ENCODE measurements around the gene DNAJC7. TPM values are rescaled to one million over a fixed set of nuclear protein-coding genes. Genes with fewer than 3 reads are reported as not detected.
A peak's percentile ranks its signal among the peaks of the same experiment; 100 is the strongest.

Gene DNAJC7
- total RNA-seq, 3 donors from 2014 or later = 80.6 to 108 (median 86.7) TPM

GRCh38 chr17:41974031-41974430 is 43.2 kb downstream of the DNAJC7 start:
- no peak for TF ChIP-seq CTCF (IDR thresholded peaks at IDR 0.05)
- Histone ChIP-seq H3K4me3 (no peak overlapping the region), H3K36me3 (ENCODE audit: low read depth) (no peaks in the 10 kb centered on the region), H3K4me1 (ENCODE audit: low read depth) (peaks cover 5% of the 10 kb centered on the region), H3K9me3 (no peaks in the 10 kb centered on the region)
- DNase-seq = peak in 1 of 3 donors; percentile 40
- intact Hi-C loops (cut with DNase I, micrococcal nuclease) = no loop called here
- ATAC-seq = no peak

- no peak overlapping the region for H3K4me3 ChIP-seq
- intact Hi-C loops (cut with DNase I, micrococcal nuclease) = no loop called here
- no peak for TF ChIP-seq CTCF (IDR thresholded peaks at IDR 0.05)
- peak in 1 of 3 donors; percentile 46 for DNase-seq
- ATAC-seq = no peak
- peaks cover 5% of the 10 kb centered on the region for H3K4me1 ChIP-seq (ENCODE audit: low read depth)
- H3K9me3 ChIP-seq = no peaks in the 10 kb centered on the region
- H3K36me3 ChIP-seq (ENCODE audit: low read depth) = no peaks in the 10 kb centered on the region
Observed at GRCh38 chr17:41973408-41973811, 43.8 kb downstream of the DNAJC7 start.

GRCh38 chr17:41972571-41973407 is 44.5 kb downstream of the DNAJC7 start:
- intact Hi-C loops (cut with DNase I, micrococcal nuclease) = no loop called here
- no peaks in the 10 kb centered on the region for H3K36me3 ChIP-seq (ENCODE audit: low read depth)
- ATAC-seq (peak; percentile 51), DNase-seq (peak in 1 of 3 donors; percentile 57)
- H3K9me3 ChIP-seq = no peaks in the 10 kb centered on the region
- no peak overlapping the region for H3K4me3 ChIP-seq
- no peak for TF ChIP-seq CTCF (IDR thresholded peaks at IDR 0.05)
- peaks cover 5% of the 10 kb centered on the region for H3K4me1 ChIP-seq (ENCODE audit: low read depth)

GRCh38 chr17:41971721-41972523 is 45.3 kb downstream of the DNAJC7 start:
- Histone ChIP-seq H3K4me3 (no peak overlapping the region), H3K4me1 (ENCODE audit: low read depth) (peaks cover 10% of the 10 kb centered on the region), H3K9me3 (no peaks in the 10 kb centered on the region), H3K36me3 (ENCODE audit: low read depth) (no peaks in the 10 kb centered on the region)
- ATAC-seq = no peak
- DNase-seq = peak in 1 of 3 donors; percentile 34
- no peak for TF ChIP-seq CTCF (IDR thresholded peaks at IDR 0.05)
- intact Hi-C loops (cut with DNase I, micrococcal nuclease) = no loop called here

- Histone ChIP-seq H3K4me1 (ENCODE audit: low read depth) (peaks cover 11% of the 10 kb centered on the region), H3K36me3 (ENCODE audit: low read depth) (no peaks in the 10 kb centered on the region), H3K9me3 (no peaks in the 10 kb centered on the region), H3K4me3 (no peak overlapping the region)
- intact Hi-C loops (cut with DNase I, micrococcal nuclease) = no loop called here
- TF ChIP-seq CTCF (IDR thresholded peaks at IDR 0.05) = no peak
- no peak for ATAC-seq
- peak in 1 of 3 donors; percentile 7 for DNase-seq
Observed at GRCh38 chr17:41970901-41971331, 46.3 kb downstream of the DNAJC7 start.

Measured in mucosa of descending colon (tissue), 3 donors.